ENCODE data around the gene PPEF2. TPM values are rescaled to one million over a fixed set of nuclear protein-coding genes. Genes with fewer than 3 reads are reported as not detected.
"Not testable (repeated sequence)": the region's sequence is repeated elsewhere in the genome, so short reads cannot be mapped to it uniquely, and the experiment has no call there.

Gene PPEF2
- total RNA-seq, 1 donor from 2014 or later: not detected

GRCh38 chr4:75912968-75913367 lies 10.7 kb upstream of the PPEF2 start:
- Histone ChIP-seq H3K9me3 (no peaks in the 10 kb centered on the region), H3K4me1 (no peaks in the 10 kb centered on the region), H3K27me3 (no peaks in the 10 kb centered on the region), H3K27ac (no peak overlapping the region), H3K36me3 (no peaks in the 10 kb centered on the region), H3K4me3 (no peak overlapping the region)
- intact Hi-C loops (cut with DNase I): no loop called here
- DNase-seq (ENCODE audit: extremely low spot score in 2 of 2): no peak
- no peak for TF ChIP-seq CTCF (IDR thresholded peaks at IDR 0.05)
- TF ChIP-seq POLR2A (IDR thresholded peaks at IDR 0.05): no peak
- TF ChIP-seq POLR2AphosphoS5 (IDR thresholded peaks at IDR 0.05; ENCODE audit: insufficient read depth in 1 of 2, low read depth in 1 of 2): no peak

GRCh38 chr4:75910831-75911230 lies 8.6 kb upstream of the PPEF2 start:
- H3K9me3 ChIP-seq; H3K27ac ChIP-seq; intact Hi-C loops (cut with DNase I); H3K4me3 ChIP-seq; H3K36me3 ChIP-seq; DNase-seq (ENCODE audit: extremely low spot score in 2 of 2); H3K27me3 ChIP-seq; H3K4me1 ChIP-seq: not testable (repeated sequence)

- H3K4me1 ChIP-seq: no peaks in the 10 kb centered on the region
- no peak for DNase-seq (ENCODE audit: extremely low spot score in 2 of 2)
- intact Hi-C loops (cut with DNase I): no loop called here
- no peak for TF ChIP-seq POLR2AphosphoS5 (IDR thresholded peaks at IDR 0.05; ENCODE audit: insufficient read depth in 1 of 2, low read depth in 1 of 2)
- TF ChIP-seq CTCF (IDR thresholded peaks at IDR 0.05): no peak
- TF ChIP-seq POLR2A (IDR thresholded peaks at IDR 0.05): no peak
- no peaks in the 10 kb centered on the region for H3K9me3 ChIP-seq
- no peak overlapping the region for H3K4me3 ChIP-seq
- H3K27me3 ChIP-seq: no peaks in the 10 kb centered on the region
- no peak overlapping the region for H3K27ac ChIP-seq
- no peaks in the 10 kb centered on the region for H3K36me3 ChIP-seq
Observed at GRCh38 chr4:75909405-75909804, 7.2 kb upstream of the PPEF2 start.

- Histone ChIP-seq H3K9me3 (no peaks in the 10 kb centered on the region), H3K27me3 (no peaks in the 10 kb centered on the region), H3K27ac (no peak overlapping the region), H3K36me3 (no peaks in the 10 kb centered on the region), H3K4me1 (no peaks in the 10 kb centered on the region), H3K4me3 (no peak overlapping the region)
- no peak for TF ChIP-seq CTCF (IDR thresholded peaks at IDR 0.05)
- TF ChIP-seq POLR2AphosphoS5 (IDR thresholded peaks at IDR 0.05; ENCODE audit: insufficient read depth in 1 of 2, low read depth in 1 of 2): no peak
- TF ChIP-seq POLR2A (IDR thresholded peaks at IDR 0.05): no peak
- no peak for DNase-seq (ENCODE audit: extremely low spot score in 2 of 2)
- intact Hi-C loops (cut with DNase I): no loop called here
Observed at GRCh38 chr4:75908555-75908954, 6.3 kb upstream of the PPEF2 start.

GRCh38 chr4:75907966-75908365 lies 5.7 kb upstream of the PPEF2 start:
- no peaks in the 10 kb centered on the region for H3K36me3 ChIP-seq
- no peaks in the 10 kb centered on the region for H3K9me3 ChIP-seq
- H3K27ac ChIP-seq: no peak overlapping the region
- TF ChIP-seq POLR2AphosphoS5 (IDR thresholded peaks at IDR 0.05; ENCODE audit: insufficient read depth in 1 of 2, low read depth in 1 of 2) (no peak), POLR2A (IDR thresholded peaks at IDR 0.05) (no peak), CTCF (IDR thresholded peaks at IDR 0.05) (no peak)
- no peaks in the 10 kb centered on the region for H3K27me3 ChIP-seq
- H3K4me1 ChIP-seq: no peaks in the 10 kb centered on the region
- no peak for DNase-seq (ENCODE audit: extremely low spot score in 2 of 2)
- intact Hi-C loops (cut with DNase I): no loop called here
- no peak overlapping the region for H3K4me3 ChIP-seq

- no peak for DNase-seq (ENCODE audit: extremely low spot score in 2 of 2)
- intact Hi-C loops (cut with DNase I): no loop called here
- Histone ChIP-seq H3K9me3 (no peaks in the 10 kb centered on the region), H3K36me3 (no peaks in the 10 kb centered on the region), H3K27me3 (no peaks in the 10 kb centered on the region), H3K4me3 (no peak overlapping the region), H3K4me1 (no peaks in the 10 kb centered on the region), H3K27ac (no peak overlapping the region)
- TF ChIP-seq CTCF (IDR thresholded peaks at IDR 0.05): no peak
- TF ChIP-seq POLR2A (IDR thresholded peaks at IDR 0.05): no peak
- no peak for TF ChIP-seq POLR2AphosphoS5 (IDR thresholded peaks at IDR 0.05; ENCODE audit: insufficient read depth in 1 of 2, low read depth in 1 of 2)
Observed at GRCh38 chr4:75904076-75904475, 1.8 kb upstream of the PPEF2 start.
